Spleen (tissue), 11 donors: ENCODE measurements around the gene TMEM19. TPM values are rescaled to one million over a fixed set of nuclear protein-coding genes. Genes with fewer than 3 reads are reported as not detected.

Source experiments
- DNase-seq: peaks from one replicate; pipeline ENCODE4 v3.0.0-alpha.2; 2020
- H3K27ac ChIP-seq, 8 donors: fragments of 200-600 bp; sonication (generic) in 7 of 8; 1 replicate in 4 of 8; 2 replicates in 4 of 8; pipeline versions ENCODE4 v1.5.0 to v1.8.0; 2016 to 2021; ENCODE audit warnings: inconsistent platforms in 4 of 8, mild to moderate bottlenecking in 4 of 8, moderate library complexity in 1 of 8
- H3K27me3 ChIP-seq, 7 donors: fragments of 200-600 bp; sonication (generic) in 6 of 7; replicated peaks in 1 of 7; 1 replicate in 4 of 7; 2 replicates in 3 of 7; pipeline versions ENCODE4 v1.5.0 to v1.8.0; 2016 to 2021; ENCODE audit warnings: inconsistent platforms in 3 of 7, mild to moderate bottlenecking in 1 of 7
- H3K36me3 ChIP-seq, 6 donors: fragments of 200-600 bp; sonication (generic) in 5 of 6; 1 replicate in 4 of 6; 2 replicates in 2 of 6; pipeline versions ENCODE4 v1.5.0 to v1.8.0; 2016 to 2021; ENCODE audit warnings: inconsistent platforms in 2 of 6
- H3K4me1 ChIP-seq, 6 donors: fragments of 200-600 bp; sonication (generic) in 5 of 6; 1 replicate in 3 of 6; 2 replicates in 3 of 6; pipeline versions ENCODE4 v1.5.0 to v1.8.0; 2016 to 2021; ENCODE audit warnings: inconsistent platforms in 3 of 6
- H3K4me3 ChIP-seq, 8 donors: fragments of 200-600 bp; sonication (generic) in 7 of 8; 1 replicate in 4 of 8; 2 replicates in 4 of 8; pipeline versions ENCODE4 v1.5.0 to v1.8.0; 2016 to 2021; ENCODE audit warnings: inconsistent platforms in 4 of 8, mild to moderate bottlenecking in 4 of 8, moderate library complexity in 2 of 8
- H3K9me3 ChIP-seq, 8 donors: fragments of 200-600 bp; sonication (generic) in 7 of 8; 1 replicate in 4 of 8; 2 replicates in 4 of 8; pipeline versions ENCODE4 v1.5.0 to v1.8.0; 2016 to 2021; ENCODE audit warnings: inconsistent platforms in 4 of 8
- CTCF ChIP-seq, 11 experiments: fragments of 200-600 bp in 7 of 11; fragments of 450-650 bp in 4 of 11; sonication (generic) in 4 of 11; IDR thresholded peaks in 8 of 11; conservative IDR thresholded peaks in 3 of 11; 1 replicate in 7 of 11; 2 replicates in 4 of 11; pipeline versions ENCODE4 v1.4.0 to v1.8.0; 2016 to 2021; ENCODE audit warnings: antibody characterized with exemption in 11 of 11, inconsistent platforms in 4 of 11, mild to moderate bottlenecking in 1 of 11
- POLR2A ChIP-seq, 3 donors: fragments of 450-650 bp; IDR thresholded peaks; one replicate each; pipeline ENCODE4 v1.5.1; 2017; ENCODE audit warnings: antibody characterized with exemption in 3 of 3, mild to moderate bottlenecking in 1 of 3
- POLR2AphosphoS5 ChIP-seq, 3 donors: sonication (generic); formaldehyde crosslinking; IDR thresholded peaks; one replicate each; pipeline ENCODE4 v1.5.1; 2017; ENCODE audit warnings: antibody characterized with exemption in 3 of 3
- WGBS, 5 donors: extraction: QIAGEN DNeasy Blood & Tissue Kit in 3 of 5; methylation state at CpG; one replicate each; pipeline versions ENCODE4 v1.1.5 to v1.1.7; 2013 to 2018; 5-methylcytosine and 5-hydroxymethylcytosine counted together
- intact Hi-C: fragments of 100-400 bp; cut with DNase I; formaldehyde crosslinking; loops from one replicate; pipeline ENCODE4 v1.15.0; 2023; ENCODE audit warnings: low total_unique reads
- polyA plus RNA-seq, 3 donors: library from polyadenylated mRNA; stranded (reverse); fragments of 200-250 nt; gene quantifications; one replicate each; pipeline ENCODE4 v1.2.1, GENCODE V29; 2013
- total RNA-seq, 7 donors: library from RNA; depleted of rRNA in 3 of 7; stranded (reverse); fragments of >200 nt in 3 of 7; fragmentation: NEBNext Ultra II Directional in 4 of 7; extraction: Animal tissue kit (Norgen Biotek cat#: 25700) in 4 of 7; gene quantifications; one replicate each; pipeline versions ENCODE4 v1.1.0 to v1.2.1, GENCODE V29; 2016 to 2021
- donor health status: healthy with polysubstance abuse.
- donor health status: DM: no; HTN: no; CAD: no; lungs with moderate emphysema.
- donor health status: DM: no; HTN: no; CAD: no.
- donor health status: Bipolar disorder and iron deficiency.
- donor health status: healthy.
- donor health status: DM: no; HTN: no; CAD: no.
- donor health status: DM: yes; HTN: yes; CAD: no.

Gene TMEM19
- total and polyA plus RNA-seq, 10 donors: 15.0 to 42.4 (median 29.6) TPM

- H3K4me1 ChIP-seq: peaks cover 0 to 28% (median 6%) of the 10 kb centered on the region in 6 donors
- TF ChIP-seq CTCF (IDR thresholded peaks at IDR 0.05 in 8 of 11, conservative IDR thresholded peaks at IDR 0.05 in 3 of 11) (peak in 1 of 11 experiments; percentile 17), POLR2A (IDR thresholded peaks at IDR 0.05) (no peak)
- no peak for DNase-seq
- peaks cover 0 to 100% (median 78%) of the 10 kb centered on the region in 6 donors for H3K36me3 ChIP-seq
- no peak overlapping the region for H3K27ac ChIP-seq
- 74 to 99% (median 93%) methylated on average over 2 of the region's 2 CpGs for WGBS, 5 donors
- H3K9me3 ChIP-seq: no peaks in the 10 kb centered on the region
- H3K27me3 ChIP-seq: no peaks in the 10 kb centered on the region
- intact Hi-C loops: loop anchor here (5.0 kb wide), 1 partner anchor 227 kb away; no protein-coding TSS in a partner anchor
- H3K4me3 ChIP-seq: no peak overlapping the region
Measured at GRCh38 chr12:71639341-71639760, 46.5 kb upstream of the TMEM19 start.

GRCh38 chr12:71640316-71640715 lies 45.6 kb upstream of the TMEM19 start:
- Histone ChIP-seq H3K27ac (no peak overlapping the region), H3K4me1 (peaks cover 0 to 36% (median 8%) of the 10 kb centered on the region in 6 donors), H3K4me3 (no peak overlapping the region), H3K27me3 (no peaks in the 10 kb centered on the region), H3K9me3 (no peaks in the 10 kb centered on the region), H3K36me3 (peaks cover 0 to 100% (median 77%) of the 10 kb centered on the region in 6 donors)
- intact Hi-C loops: no loop called here
- no peak for TF ChIP-seq POLR2AphosphoS5 (IDR thresholded peaks at IDR 0.05)
- TF ChIP-seq POLR2A (IDR thresholded peaks at IDR 0.05): no peak
- no peak for TF ChIP-seq CTCF (IDR thresholded peaks at IDR 0.05 in 8 of 11, conservative IDR thresholded peaks at IDR 0.05 in 3 of 11)
- DNase-seq: no peak
- WGBS, 5 donors: 92 to 98% (median 94%) methylated on average over 2 of the region's 2 CpGs

GRCh38 chr12:71641390-71641789 lies 44.5 kb upstream of the TMEM19 start:
- Histone ChIP-seq H3K36me3 (peaks cover 0 to 100% (median 71%) of the 10 kb centered on the region in 6 donors), H3K4me1 (peaks cover 0 to 42% (median 9%) of the 10 kb centered on the region in 6 donors), H3K4me3 (no peak overlapping the region), H3K9me3 (no peaks in the 10 kb centered on the region), H3K27me3 (no peaks in the 10 kb centered on the region), H3K27ac (no peak overlapping the region)
- intact Hi-C loops: no loop called here
- DNase-seq: no peak
- WGBS, 5 donors: 84 to 92% (median 87%) methylated on average over 2 of the region's 2 CpGs
- TF ChIP-seq CTCF (IDR thresholded peaks at IDR 0.05 in 8 of 11, conservative IDR thresholded peaks at IDR 0.05 in 3 of 11) (no peak), POLR2A (IDR thresholded peaks at IDR 0.05) (no peak), POLR2AphosphoS5 (IDR thresholded peaks at IDR 0.05) (no peak)

- TF ChIP-seq CTCF (IDR thresholded peaks at IDR 0.05 in 8 of 11, conservative IDR thresholded peaks at IDR 0.05 in 3 of 11) (no peak), POLR2AphosphoS5 (IDR thresholded peaks at IDR 0.05) (no peak), POLR2A (IDR thresholded peaks at IDR 0.05) (no peak)
- Histone ChIP-seq H3K9me3 (no peaks in the 10 kb centered on the region), H3K36me3 (peaks cover 0 to 100% (median 75%) of the 10 kb centered on the region in 6 donors), H3K27me3 (no peaks in the 10 kb centered on the region), H3K4me1 (peaks cover 0 to 42% (median 4%) of the 10 kb centered on the region in 6 donors), H3K4me3 (no peak overlapping the region), H3K27ac (no peak overlapping the region)
- DNase-seq: no peak
- intact Hi-C loops: no loop called here
- 85 to 92% (median 88%) methylated on average over 2 of the region's 2 CpGs for WGBS, 5 donors
Measured at GRCh38 chr12:71642264-71642663, 43.6 kb upstream of the TMEM19 start.
